Type B pancreatic cell (in vitro differentiated cells): ENCODE results near the gene SGMS1. TPM values are rescaled to one million over a fixed set of nuclear protein-coding genes. Genes with fewer than 3 reads are reported as not detected.

Source experiments
- DNase-seq: peaks from one replicate; pipeline ENCODE4 v3.0.0; 2021; ENCODE audit warnings: mixed read lengths; ENCODE audit not compliant: unreplicated experiment; ENCODE audit errors: extremely low spot score
- H3K27ac Mint-ChIP-seq: 2 replicates; pipeline ENCODE4 v1.8.0; 2021; ENCODE audit warnings: mild to moderate bottlenecking, mixed read lengths
- H3K27me3 Mint-ChIP-seq: 2 replicates; pipeline ENCODE4 v1.8.0; 2021; ENCODE audit warnings: mixed read lengths
- H3K36me3 Mint-ChIP-seq: 2 replicates; pipeline ENCODE4 v1.8.0; 2021; ENCODE audit warnings: mixed read lengths
- H3K4me1 Mint-ChIP-seq: one replicate; pipeline ENCODE4 v1.8.0; 2021; ENCODE audit warnings: mixed read lengths; ENCODE audit not compliant: unreplicated experiment
- H3K4me3 Mint-ChIP-seq: 2 replicates; pipeline ENCODE4 v1.8.0; 2021; ENCODE audit warnings: mild to moderate bottlenecking, mixed read lengths
- H3K9me3 Mint-ChIP-seq: 2 replicates; pipeline ENCODE4 v1.8.0; 2021; ENCODE audit warnings: mixed read lengths
- total RNA-seq: library from RNA; stranded (reverse); gene quantifications from 2 replicates; pipeline ENCODE4 v1.2.1, GENCODE V29; 2021; ENCODE audit warnings: low replicate concordance
- TF ChIP-seq, protein P1 (sequence below): fragments of 200-600 bp; sonication (generic); conservative IDR thresholded peaks from 2 replicates; pipeline ENCODE4 v1.5.0; 2021; ENCODE audit warnings: antibody characterized with exemption, mild to moderate bottlenecking

Gene SGMS1
- total RNA-seq, 1 donor from 2014 or later, result 15.1 TPM

- H3K4me1 Mint-ChIP-seq, result no peaks in the 10 kb centered on the region
- H3K4me3 Mint-ChIP-seq, result no peak overlapping the region
- TF ChIP-seq, protein P1, sequence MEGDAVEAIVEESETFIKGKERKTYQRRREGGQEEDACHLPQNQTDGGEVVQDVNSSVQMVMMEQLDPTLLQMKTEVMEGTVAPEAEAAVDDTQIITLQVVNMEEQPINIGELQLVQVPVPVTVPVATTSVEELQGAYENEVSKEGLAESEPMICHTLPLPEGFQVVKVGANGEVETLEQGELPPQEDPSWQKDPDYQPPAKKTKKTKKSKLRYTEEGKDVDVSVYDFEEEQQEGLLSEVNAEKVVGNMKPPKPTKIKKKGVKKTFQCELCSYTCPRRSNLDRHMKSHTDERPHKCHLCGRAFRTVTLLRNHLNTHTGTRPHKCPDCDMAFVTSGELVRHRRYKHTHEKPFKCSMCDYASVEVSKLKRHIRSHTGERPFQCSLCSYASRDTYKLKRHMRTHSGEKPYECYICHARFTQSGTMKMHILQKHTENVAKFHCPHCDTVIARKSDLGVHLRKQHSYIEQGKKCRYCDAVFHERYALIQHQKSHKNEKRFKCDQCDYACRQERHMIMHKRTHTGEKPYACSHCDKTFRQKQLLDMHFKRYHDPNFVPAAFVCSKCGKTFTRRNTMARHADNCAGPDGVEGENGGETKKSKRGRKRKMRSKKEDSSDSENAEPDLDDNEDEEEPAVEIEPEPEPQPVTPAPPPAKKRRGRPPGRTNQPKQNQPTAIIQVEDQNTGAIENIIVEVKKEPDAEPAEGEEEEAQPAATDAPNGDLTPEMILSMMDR, result no peak
- H3K36me3 Mint-ChIP-seq, result peaks cover 17% of the 10 kb centered on the region
- no peak for DNase-seq
- no peak overlapping the region for H3K27ac Mint-ChIP-seq
- H3K9me3 Mint-ChIP-seq, result no peaks in the 10 kb centered on the region
- H3K27me3 Mint-ChIP-seq, result no peaks in the 10 kb centered on the region
These were observed 314.4 kb downstream of the SGMS1 start for GRCh38 chr10:50309342-50309741.

- TF ChIP-seq, protein P1, result no peak
- H3K9me3 Mint-ChIP-seq, result no peaks in the 10 kb centered on the region
- DNase-seq, result no peak
- no peak overlapping the region for H3K27ac Mint-ChIP-seq
- H3K4me3 Mint-ChIP-seq, result no peak overlapping the region
- H3K36me3 Mint-ChIP-seq, result peaks cover 4% of the 10 kb centered on the region
- H3K4me1 Mint-ChIP-seq, result no peaks in the 10 kb centered on the region
- no peaks in the 10 kb centered on the region for H3K27me3 Mint-ChIP-seq
These were observed 319.1 kb downstream of the SGMS1 start for GRCh38 chr10:50304660-50305059.

GRCh38 chr10:50299948-50300669, 323.6 kb downstream of the SGMS1 start:
- no peak for DNase-seq
- H3K4me1 Mint-ChIP-seq, result no peaks in the 10 kb centered on the region
- no peaks in the 10 kb centered on the region for H3K9me3 Mint-ChIP-seq
- H3K36me3 Mint-ChIP-seq, result no peaks in the 10 kb centered on the region
- no peak overlapping the region for H3K27ac Mint-ChIP-seq
- no peak overlapping the region for H3K4me3 Mint-ChIP-seq
- TF ChIP-seq, protein P1, result no peak
- H3K27me3 Mint-ChIP-seq, result no peaks in the 10 kb centered on the region

DNA sequence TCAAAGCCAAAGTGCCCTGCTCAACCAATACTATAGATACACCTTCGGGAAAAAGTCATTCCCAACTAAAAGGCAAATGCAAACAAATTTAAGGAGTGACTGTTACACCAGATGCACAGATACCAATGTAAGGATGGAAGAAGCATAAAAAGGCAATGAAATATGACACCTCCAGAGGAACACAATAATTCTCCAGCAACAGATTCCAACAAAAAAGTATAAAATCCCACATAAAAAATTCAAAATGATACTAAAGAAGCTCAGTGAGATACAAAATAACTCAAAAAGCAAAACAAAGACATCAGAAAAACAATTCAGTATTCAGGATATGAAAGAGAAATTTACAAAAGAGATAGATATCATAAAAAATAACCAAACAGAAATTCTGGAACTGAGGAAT, 328.4 kb downstream of the SGMS1 start:
- TF ChIP-seq, protein P1, result no peak
- no peak overlapping the region for H3K4me3 Mint-ChIP-seq
- no peaks in the 10 kb centered on the region for H3K9me3 Mint-ChIP-seq
- DNase-seq, result no peak
- no peak overlapping the region for H3K27ac Mint-ChIP-seq
- no peaks in the 10 kb centered on the region for H3K36me3 Mint-ChIP-seq
- H3K4me1 Mint-ChIP-seq, result no peaks in the 10 kb centered on the region
- H3K27me3 Mint-ChIP-seq, result no peaks in the 10 kb centered on the region

DNA sequence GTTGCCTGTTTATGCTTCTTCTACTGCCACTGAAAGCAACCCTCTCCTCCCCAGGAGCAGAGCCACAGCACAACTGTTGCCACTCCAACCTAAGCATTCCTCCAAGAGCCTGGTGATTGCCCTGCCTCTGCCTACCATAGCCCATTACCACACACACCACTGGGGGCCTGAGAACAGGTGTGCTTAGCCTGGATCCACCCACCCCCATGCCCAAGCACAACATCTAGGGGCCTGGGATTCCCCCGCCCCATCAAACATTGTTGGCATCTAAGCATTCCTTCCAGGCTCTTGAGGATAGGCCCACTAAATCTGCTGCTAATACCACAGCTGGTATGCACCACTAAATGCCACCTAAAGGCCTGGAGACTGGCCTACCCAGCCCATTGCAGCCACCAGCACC, 329.2 kb downstream of the SGMS1 start:
- no peak for DNase-seq
- TF ChIP-seq, protein P1, result no peak
- H3K27me3 Mint-ChIP-seq, result no peaks in the 10 kb centered on the region
- no peaks in the 10 kb centered on the region for H3K36me3 Mint-ChIP-seq
- H3K4me1 Mint-ChIP-seq, result no peaks in the 10 kb centered on the region
- no peaks in the 10 kb centered on the region for H3K9me3 Mint-ChIP-seq
- H3K27ac Mint-ChIP-seq, result no peak overlapping the region
- H3K4me3 Mint-ChIP-seq, result no peak overlapping the region
